Bronchial epithelial cell (primary cell): Measurements from ENCODE around the gene TEX264. TPM values are rescaled to one million over a fixed set of nuclear protein-coding genes. Genes with fewer than 3 reads are reported as not detected.
A peak's percentile ranks its signal among the peaks of the same experiment; 100 is the strongest.

Experiments
- DNase-seq: peaks from one replicate; pipeline ENCODE4 v3.0.0-alpha.2; 2010; ENCODE audit warnings: low read depth
- FAIRE-seq: peaks from 2 replicates; lab custom pipeline; 2011; peaks lifted over from hg19 to GRCh38; lab: Jason Lieb, UNC
- H3K27me3 ChIP-seq: 2 replicates; pipeline ENCODE4 v1.5.1; 2011; ENCODE audit warnings: low read length; ENCODE audit not compliant: control insufficient read depth, insufficient read depth
- H3K36me3 ChIP-seq: 2 replicates; pipeline ENCODE4 v1.5.1; 2011; ENCODE audit warnings: low read length; ENCODE audit not compliant: control insufficient read depth, insufficient read depth
- H3K4me3 ChIP-seq: 2 replicates; pipeline ENCODE4 v1.5.1; 2011; ENCODE audit warnings: mild to moderate bottlenecking, low read depth, low read length, control low read depth
- CTCF ChIP-seq: IDR thresholded peaks from 2 replicates; pipeline ENCODE4 v1.5.1; 2011; ENCODE audit warnings: mild to moderate bottlenecking, moderate library complexity, low read length, control low read depth, inconsistent platforms; ENCODE audit not compliant: insufficient read depth, severe bottlenecking
- total RNA-seq: library from RNA; depleted of rRNA; stranded (reverse); fragments of >200 nt; gene quantifications from 2 replicates; pipeline ENCODE4 v1.2.1, GENCODE V29; 2014

TEX264 gene
- total RNA-seq, 1 donor from 2014 or later = 52.9 TPM

GRCh38 chr3:51681453-51681852 is 10.4 kb downstream of the TEX264 start:
- FAIRE-seq (peak; percentile 72), DNase-seq (peak; percentile 68)
- Histone ChIP-seq H3K4me3 (no peak overlapping the region), H3K27me3 (no peaks in the 10 kb centered on the region), H3K36me3 (peaks cover 4% of the 10 kb centered on the region)
- TF ChIP-seq CTCF = no peak

GRCh38 chr3:51682079-51682478 is 11.0 kb downstream of the TEX264 start:
- H3K27me3 ChIP-seq = no peaks in the 10 kb centered on the region
- peak; percentile 96 for FAIRE-seq
- DNase-seq = peak; percentile 90
- H3K36me3 ChIP-seq = peaks cover 6% of the 10 kb centered on the region
- peak; percentile 80 for TF ChIP-seq CTCF
- no peak overlapping the region for H3K4me3 ChIP-seq

DNA sequence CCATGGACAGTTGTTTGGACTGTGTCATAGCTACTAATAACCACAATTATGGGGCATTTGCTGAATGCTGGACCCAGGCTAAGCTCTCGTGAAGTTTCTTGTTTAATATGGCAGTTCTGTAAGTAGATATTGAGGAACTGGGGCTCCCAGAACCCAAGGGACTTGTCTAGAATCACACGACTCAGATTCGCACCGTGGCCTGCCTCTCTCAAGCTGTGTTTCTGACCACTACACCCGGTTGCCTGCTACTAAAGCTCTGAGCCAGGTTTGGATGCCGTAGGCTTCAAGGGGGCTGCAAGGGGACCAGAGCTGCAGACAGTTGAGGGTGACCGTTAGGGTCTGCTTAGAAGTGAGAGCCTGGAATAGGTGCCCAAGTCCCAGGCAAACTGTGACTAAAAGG is 11.5 kb downstream of the TEX264 start:
- FAIRE-seq (no peak), DNase-seq (no peak)
- Histone ChIP-seq H3K27me3 (no peaks in the 10 kb centered on the region), H3K36me3 (peaks cover 9% of the 10 kb centered on the region), H3K4me3 (no peak overlapping the region)
- TF ChIP-seq CTCF = no peak

GRCh38 chr3:51683566-51683965 is 12.5 kb downstream of the TEX264 start:
- Histone ChIP-seq H3K27me3 (no peaks in the 10 kb centered on the region), H3K36me3 (peaks cover 9% of the 10 kb centered on the region), H3K4me3 (no peak overlapping the region)
- no peak for TF ChIP-seq CTCF
- DNase-seq = no peak
- FAIRE-seq = no peak

DNA sequence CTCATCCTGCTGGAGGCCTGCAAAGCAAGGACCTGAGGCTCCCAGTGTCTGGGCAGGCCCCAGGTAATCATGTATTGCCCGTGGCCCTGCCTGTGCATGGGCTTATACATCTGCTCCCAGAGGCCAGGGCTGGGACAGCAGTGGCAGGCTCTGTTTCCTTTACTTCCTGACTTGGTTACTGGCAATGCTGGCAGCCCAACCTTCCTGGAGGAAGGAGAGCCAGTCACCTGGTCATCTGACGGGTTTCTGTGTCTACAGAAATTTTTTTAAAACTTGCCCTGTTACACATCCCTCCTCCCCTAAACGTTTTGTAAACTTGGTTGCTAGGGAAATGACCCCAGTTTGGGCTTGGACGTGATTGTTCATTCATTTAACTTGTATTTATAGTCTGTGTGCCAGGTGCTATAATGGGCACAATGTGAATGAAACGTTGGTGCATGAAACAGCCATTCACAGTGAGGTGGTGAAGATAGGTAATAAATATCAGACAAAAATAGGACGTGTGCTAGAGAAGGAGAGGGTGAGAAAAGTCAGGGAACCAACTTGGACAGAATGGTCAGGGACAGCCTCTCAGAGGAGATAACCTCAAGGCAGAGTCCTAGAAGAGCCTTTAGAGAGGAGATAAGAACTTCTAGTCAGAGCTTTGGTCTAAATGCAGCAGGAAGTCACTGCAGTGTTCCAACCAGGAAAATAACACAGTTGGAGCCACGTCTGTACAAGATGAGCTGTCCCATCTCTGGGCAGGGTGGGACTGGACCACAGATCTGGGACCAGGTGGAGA is 14.1 kb downstream of the TEX264 start:
- peaks cover 13% of the 10 kb centered on the region for H3K36me3 ChIP-seq
- FAIRE-seq (no peak), DNase-seq (no peak)
- no peak for TF ChIP-seq CTCF
- H3K4me3 ChIP-seq = no peak overlapping the region
- H3K27me3 ChIP-seq = no peaks in the 10 kb centered on the region
